Measurements from ENCODE around the gene ABCC8. TPM values are rescaled to one million over a fixed set of nuclear protein-coding genes. Genes with fewer than 3 reads are reported as not detected.

The ABCC8 gene
- total and polyA plus RNA-seq, 2 of the 8 experiments (the other 6 are each of a cell fraction or from before 2014, with no cell fraction given): 3.7 to 4.9 TPM

- TF ChIP-seq CHD7 (IDR thresholded peaks at IDR 0.05; ENCODE audit: insufficient replicate concordance, low read length) (no peak), KDM1A (IDR thresholded peaks at IDR 0.05; ENCODE audit: borderline replicate concordance, low read length) (no peak), RBBP5 (IDR thresholded peaks at IDR 0.05; ENCODE audit: borderline replicate concordance, low read depth, low read length) (no peak), YY1 (IDR thresholded peaks at IDR 0.05; ENCODE audit: low read depth, low read length) (no peak), POLR2AphosphoS5 (IDR thresholded peaks at IDR 0.05; ENCODE audit: low read depth, low read length) (no peak), USF2 (IDR thresholded peaks at IDR 0.05; ENCODE audit: low read length) (no peak), SRF (IDR thresholded peaks at IDR 0.05; ENCODE audit: low read depth, low read length) (no peak), RNF2 (IDR thresholded peaks at IDR 0.05; ENCODE audit: borderline replicate concordance, low read depth, low read length, missing control alignments, poor library complexity, severe bottlenecking) (no peak), SAP30 (IDR thresholded peaks at IDR 0.05; ENCODE audit: insufficient read depth, insufficient replicate concordance, low read length) (no peak), BACH1 (IDR thresholded peaks at IDR 0.05; ENCODE audit: low read length) (no peak)
Measured at GRCh38 chr11:17401316-17401715, 75.3 kb downstream of the ABCC8 start (continued).
